RWPE1 (cell line): ENCODE measurements around the gene ACTR5.
"Not testable (repeated sequence)": the region's sequence is repeated elsewhere in the genome, so short reads cannot be mapped to it uniquely, and the experiment has no call there.

ENCODE experiments used
- CTCF ChIA-PET: fragments of 350-600 bp; sonication (Branson Sonifier 250); formaldehyde crosslinking; extraction: SDS; loops from one replicate; lab custom pipeline; 2021; lab: Yijun Ruan, JAX
- POLR2A ChIA-PET: fragments of 400-600 bp; formaldehyde crosslinking; extraction: SDS; loops from one replicate; lab custom pipeline; 2020; ENCODE audit warnings: antibody characterized with exemption; ENCODE audit not compliant: low non-redundant PET; lab: Yijun Ruan, JAX
- DNase-seq: peaks from one replicate; pipeline ENCODE4 v3.0.0; 2012; ENCODE audit warnings: low spot score
- H3K27ac ChIP-seq: fragments of 450-650 bp; 2 replicates; pipeline ENCODE4 v1.5.1; 2017
- TF ChIP-seq, protein P1 (sequence below): fragments of 450-650 bp; conservative IDR thresholded peaks from 2 replicates; pipeline ENCODE4 v1.5.1; 2017; ENCODE audit warnings: low read depth, mild to moderate bottlenecking

ACTR5 gene

DNA sequence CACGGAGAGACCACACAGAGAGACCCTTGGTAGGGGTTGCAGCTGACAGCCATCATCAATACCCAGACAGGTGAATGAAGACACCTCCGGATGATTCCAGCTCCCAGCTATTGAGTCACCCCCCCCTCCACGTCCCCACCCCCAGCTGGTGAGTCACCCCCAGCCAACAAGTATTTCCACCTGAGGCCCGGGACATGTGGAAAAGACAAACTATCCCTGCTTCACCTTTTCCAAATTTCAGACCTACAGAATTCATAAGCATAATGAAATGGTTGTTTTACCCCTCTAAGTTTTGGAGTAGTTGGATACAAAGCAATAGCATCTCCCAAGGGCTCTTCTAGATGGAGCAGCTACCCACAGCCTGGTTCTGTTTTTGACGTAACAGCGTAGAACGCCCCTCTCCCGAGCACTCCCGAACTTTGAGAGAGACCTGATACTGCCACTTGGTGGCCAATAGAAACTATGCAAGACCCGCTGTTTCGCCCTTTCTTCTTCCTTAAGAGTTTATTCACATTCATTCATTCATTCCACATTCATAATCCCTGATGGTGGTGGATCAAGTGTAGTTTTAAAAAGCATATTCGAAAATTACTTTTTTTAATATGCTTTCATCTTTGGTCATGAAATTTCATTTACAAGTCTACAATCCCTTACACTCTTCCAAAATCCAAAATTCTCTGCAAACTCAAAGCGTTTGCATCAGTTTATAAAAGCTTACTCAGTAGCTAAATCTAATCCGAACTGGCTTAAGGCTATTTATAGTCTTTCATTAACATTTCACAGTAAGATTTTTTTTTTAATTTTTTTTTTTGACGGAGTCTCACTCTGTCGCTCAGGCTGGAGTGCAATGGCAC lies 42.2 kb downstream of the ACTR5 start:
- TF ChIP-seq, protein P1, sequence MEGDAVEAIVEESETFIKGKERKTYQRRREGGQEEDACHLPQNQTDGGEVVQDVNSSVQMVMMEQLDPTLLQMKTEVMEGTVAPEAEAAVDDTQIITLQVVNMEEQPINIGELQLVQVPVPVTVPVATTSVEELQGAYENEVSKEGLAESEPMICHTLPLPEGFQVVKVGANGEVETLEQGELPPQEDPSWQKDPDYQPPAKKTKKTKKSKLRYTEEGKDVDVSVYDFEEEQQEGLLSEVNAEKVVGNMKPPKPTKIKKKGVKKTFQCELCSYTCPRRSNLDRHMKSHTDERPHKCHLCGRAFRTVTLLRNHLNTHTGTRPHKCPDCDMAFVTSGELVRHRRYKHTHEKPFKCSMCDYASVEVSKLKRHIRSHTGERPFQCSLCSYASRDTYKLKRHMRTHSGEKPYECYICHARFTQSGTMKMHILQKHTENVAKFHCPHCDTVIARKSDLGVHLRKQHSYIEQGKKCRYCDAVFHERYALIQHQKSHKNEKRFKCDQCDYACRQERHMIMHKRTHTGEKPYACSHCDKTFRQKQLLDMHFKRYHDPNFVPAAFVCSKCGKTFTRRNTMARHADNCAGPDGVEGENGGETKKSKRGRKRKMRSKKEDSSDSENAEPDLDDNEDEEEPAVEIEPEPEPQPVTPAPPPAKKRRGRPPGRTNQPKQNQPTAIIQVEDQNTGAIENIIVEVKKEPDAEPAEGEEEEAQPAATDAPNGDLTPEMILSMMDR: no peak; the same call in none of the 2 replicates
- POLR2A ChIA-PET: interaction anchor here (0.6 kb wide), 2 partner anchors 28 to 171 kb away, joined by 3 to 9 read pairs; no protein-coding TSS in a partner anchor
- CTCF ChIA-PET: interaction anchor here (0.6 to 1.8 kb wide), 16 partner anchors 8 to 141 kb away, joined by 3 to 5 read pairs (median 3); no protein-coding TSS in a partner anchor

DNA sequence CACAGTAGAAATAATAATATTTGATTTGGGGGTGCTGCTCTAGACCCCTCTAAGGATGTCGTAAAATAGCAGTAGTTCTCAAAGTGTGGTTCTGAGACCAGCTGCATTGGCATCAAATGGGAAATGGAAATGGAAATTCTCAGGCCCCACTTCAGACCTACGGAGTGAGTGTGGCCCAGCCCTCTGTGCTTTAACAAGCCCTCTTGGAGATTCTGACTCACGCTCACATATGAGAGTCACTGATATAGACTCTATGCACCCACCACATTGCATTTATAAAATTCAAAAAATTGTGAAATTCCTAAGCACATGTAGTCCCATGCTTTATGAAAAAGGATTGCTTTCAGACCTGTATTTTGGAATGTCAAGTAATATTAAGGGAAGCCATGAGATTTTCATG lies 43.0 kb downstream of the ACTR5 start:
- no peak for DNase-seq
- ChIA-PET POLR2A (no interaction called here), CTCF (interaction anchor here (0.5 to 1.8 kb wide), 4 partner anchors 68 to 939 kb away, joined by 3 to 5 read pairs (median 4); no protein-coding TSS in a partner anchor)
- no peak overlapping the region for H3K27ac ChIP-seq
- TF ChIP-seq, protein P1: no peak

More for the DNA sequence above, 42.2 kb downstream of the ACTR5 start:
- DNase-seq: peak; percentile 96
- H3K27ac ChIP-seq: no peak overlapping the region

DNA sequence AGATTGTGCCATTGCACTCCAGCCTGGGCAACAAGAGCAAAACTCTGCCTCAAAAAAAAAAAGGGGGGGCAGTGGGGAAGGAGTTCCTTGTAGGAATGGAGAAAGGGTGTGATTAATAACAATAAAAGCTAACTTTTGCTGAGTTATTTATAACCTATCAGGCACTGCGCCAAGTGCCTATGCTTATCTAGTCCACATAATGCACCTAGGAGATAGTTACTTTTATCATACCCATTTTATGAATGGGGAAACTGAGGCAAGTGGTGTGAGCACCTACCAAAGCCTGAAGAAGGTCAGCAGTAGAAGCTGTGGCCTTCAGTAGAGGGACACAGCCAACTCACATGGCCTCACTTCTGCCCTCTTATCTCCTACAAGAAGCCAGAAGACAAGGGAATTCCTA lies 43.7 kb downstream of the ACTR5 start:
- TF ChIP-seq, protein P1: no peak
- POLR2A ChIA-PET: no interaction called here
- CTCF ChIA-PET: interaction anchor here (0.5 kb wide), 1 partner anchor 939 kb away, joined by 4 read pairs; no protein-coding TSS in a partner anchor

DNA sequence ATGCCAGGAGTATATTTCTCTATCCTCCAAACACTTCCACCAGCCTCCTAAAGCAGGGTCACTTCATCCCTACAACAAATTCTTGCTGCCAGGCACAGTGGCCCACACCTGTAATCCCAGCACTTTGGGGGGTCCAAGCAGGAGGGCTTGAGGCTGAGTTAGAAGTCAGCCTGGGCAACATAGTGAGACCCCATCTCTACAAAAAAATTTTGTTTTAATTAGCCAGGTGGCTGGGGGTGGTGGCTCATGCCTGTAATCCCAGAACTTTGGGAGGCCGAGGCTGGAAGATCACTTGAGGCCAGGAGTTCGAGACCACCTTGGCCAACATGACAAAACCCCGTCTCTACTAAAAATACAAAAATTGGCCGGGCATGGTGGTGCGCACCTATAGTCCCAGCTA lies 45.8 kb downstream of the ACTR5 start:
- POLR2A ChIA-PET, H3K27ac ChIP-seq, DNase-seq, CTCF ChIA-PET: not testable (repeated sequence)

More for the DNA sequence above, 43.7 kb downstream of the ACTR5 start:
- H3K27ac ChIP-seq: no peak overlapping the region
- DNase-seq: no peak

DNA sequence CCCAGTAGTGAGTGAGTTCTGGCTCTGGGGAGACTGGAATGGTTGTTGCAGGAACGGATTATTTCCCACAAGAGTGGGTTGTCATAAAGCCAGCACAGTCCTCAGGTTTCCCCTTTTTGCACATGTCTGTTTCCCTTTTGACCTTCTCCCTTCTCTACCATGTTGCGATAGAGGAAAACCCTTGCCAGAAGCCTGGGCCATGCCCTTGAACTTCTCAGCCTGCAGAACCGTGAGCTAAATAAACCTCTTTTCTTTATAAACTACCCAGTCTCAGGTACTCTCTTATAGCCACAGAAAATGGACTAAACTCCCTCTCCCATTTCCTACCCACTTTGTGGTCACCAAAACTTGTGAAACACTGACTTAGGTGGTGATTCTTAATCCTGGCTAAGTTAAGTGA lies 50.0 kb downstream of the ACTR5 start:
- no peak overlapping the region for H3K27ac ChIP-seq
- no peak for DNase-seq
- ChIA-PET CTCF (interaction anchor here (0.6 to 0.7 kb wide), 2 partner anchors 8 to 158 kb away, joined by 3 read pairs; no protein-coding TSS in a partner anchor), POLR2A (no interaction called here)
- TF ChIP-seq, protein P1: no peak

DNA sequence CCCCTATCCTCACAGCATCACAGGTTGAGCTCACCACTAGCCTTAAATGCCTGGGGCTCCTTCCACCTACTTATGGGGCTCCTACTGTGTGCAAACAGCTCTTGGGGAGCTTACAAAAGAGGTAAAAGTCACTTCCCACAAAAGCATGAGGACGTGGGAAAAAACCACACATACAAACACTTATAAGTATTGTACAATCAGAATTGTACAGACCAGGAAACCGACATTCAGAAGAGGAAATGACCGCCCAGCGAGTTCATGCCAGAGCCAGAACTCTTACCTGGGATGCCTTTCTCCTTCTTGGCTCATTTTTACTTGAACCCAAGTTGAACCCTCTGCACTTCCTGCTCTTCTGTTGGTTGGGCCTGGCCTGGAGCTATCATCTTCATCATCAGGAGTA lies 50.9 kb downstream of the ACTR5 start:
- TF ChIP-seq, protein P1: no peak
- H3K27ac ChIP-seq: no peak overlapping the region
- CTCF ChIA-PET: interaction anchor here (0.7 to 1.4 kb wide), 3 partner anchors 9 to 159 kb away, joined by 3 to 4 read pairs (median 3); no protein-coding TSS in a partner anchor
- no peak for DNase-seq
- POLR2A ChIA-PET: no interaction called here
